C4-2B (cell line): Measurements from ENCODE around the gene MPDZ.

Experiments
- H3K27ac ChIP-seq: fragments of 450-650 bp; 2 replicates; pipeline ENCODE4 v1.5.1; 2017
- ZFX ChIP-seq: fragments of 450-650 bp; IDR thresholded peaks from 2 replicates; pipeline ENCODE4 v1.6.1; 2017
- TF ChIP-seq, protein P1 (sequence below): fragments of 450-650 bp; conservative IDR thresholded peaks from 2 replicates; pipeline ENCODE4 v1.5.1; 2017; ENCODE audit warnings: mild to moderate bottlenecking

The MPDZ gene

DNA sequence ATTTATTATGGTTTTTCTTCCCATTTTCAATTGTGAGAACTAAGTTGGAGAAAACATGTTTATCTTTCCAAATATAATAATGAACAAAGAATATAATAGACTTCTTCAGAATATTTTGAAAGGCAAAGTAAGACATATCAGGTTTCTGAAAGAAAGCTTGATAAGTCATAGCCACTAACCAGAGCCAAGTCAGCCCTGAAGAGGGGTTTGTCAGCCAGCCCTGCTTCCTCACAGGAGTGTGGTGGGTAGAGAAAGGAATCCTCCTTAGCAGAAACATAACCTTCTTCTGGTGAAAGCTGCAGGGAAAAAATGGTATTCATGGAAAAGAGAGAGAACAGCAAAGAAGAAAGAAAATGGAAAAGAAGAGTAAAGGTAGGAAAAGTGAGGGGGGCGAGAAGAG is 93.4 kb downstream of the MPDZ start:
- no peak for TF ChIP-seq ZFX
- TF ChIP-seq, protein P1, sequence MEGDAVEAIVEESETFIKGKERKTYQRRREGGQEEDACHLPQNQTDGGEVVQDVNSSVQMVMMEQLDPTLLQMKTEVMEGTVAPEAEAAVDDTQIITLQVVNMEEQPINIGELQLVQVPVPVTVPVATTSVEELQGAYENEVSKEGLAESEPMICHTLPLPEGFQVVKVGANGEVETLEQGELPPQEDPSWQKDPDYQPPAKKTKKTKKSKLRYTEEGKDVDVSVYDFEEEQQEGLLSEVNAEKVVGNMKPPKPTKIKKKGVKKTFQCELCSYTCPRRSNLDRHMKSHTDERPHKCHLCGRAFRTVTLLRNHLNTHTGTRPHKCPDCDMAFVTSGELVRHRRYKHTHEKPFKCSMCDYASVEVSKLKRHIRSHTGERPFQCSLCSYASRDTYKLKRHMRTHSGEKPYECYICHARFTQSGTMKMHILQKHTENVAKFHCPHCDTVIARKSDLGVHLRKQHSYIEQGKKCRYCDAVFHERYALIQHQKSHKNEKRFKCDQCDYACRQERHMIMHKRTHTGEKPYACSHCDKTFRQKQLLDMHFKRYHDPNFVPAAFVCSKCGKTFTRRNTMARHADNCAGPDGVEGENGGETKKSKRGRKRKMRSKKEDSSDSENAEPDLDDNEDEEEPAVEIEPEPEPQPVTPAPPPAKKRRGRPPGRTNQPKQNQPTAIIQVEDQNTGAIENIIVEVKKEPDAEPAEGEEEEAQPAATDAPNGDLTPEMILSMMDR = no peak
- no peak overlapping the region for H3K27ac ChIP-seq

DNA sequence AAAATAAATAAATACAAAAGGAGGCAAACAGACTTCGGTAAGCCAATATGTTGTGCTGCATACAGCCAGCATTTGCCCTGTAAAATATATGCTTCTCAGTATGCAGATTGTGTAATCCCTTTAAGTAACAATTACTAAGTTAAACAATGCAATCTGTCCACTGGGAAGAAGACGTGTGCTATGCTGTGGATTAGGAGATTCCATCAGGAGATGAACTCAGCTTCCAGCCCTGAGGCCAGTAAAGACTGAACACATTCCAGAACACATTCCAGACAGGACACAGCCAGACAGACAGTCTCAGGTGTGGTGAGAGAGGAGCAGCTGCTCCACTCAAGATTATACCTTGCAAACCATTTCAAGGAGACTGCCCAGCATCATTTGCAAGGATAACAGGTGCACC is 97.8 kb downstream of the MPDZ start:
- no peak overlapping the region for H3K27ac ChIP-seq
- TF ChIP-seq, protein P1 = no peak
- no peak for TF ChIP-seq ZFX

DNA sequence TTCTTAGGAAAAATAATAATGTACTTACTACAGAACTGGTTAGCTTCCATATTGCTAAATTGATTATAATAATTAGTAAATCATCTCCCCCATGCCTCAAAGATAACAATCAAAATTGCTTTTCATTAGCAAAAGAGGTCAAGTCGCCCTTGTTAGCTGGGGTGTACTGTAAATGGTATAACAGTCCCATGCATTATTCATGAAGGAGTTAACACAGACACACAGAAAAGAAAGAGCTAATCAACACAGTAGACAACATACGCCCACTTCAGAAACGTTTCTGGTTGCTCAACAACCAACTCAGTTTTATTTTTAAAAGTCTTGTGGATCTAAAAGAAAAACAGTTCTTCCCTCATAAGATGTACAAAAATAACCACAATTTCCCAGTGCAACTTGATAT is 100.2 kb downstream of the MPDZ start:
- H3K27ac ChIP-seq = no peak overlapping the region

DNA sequence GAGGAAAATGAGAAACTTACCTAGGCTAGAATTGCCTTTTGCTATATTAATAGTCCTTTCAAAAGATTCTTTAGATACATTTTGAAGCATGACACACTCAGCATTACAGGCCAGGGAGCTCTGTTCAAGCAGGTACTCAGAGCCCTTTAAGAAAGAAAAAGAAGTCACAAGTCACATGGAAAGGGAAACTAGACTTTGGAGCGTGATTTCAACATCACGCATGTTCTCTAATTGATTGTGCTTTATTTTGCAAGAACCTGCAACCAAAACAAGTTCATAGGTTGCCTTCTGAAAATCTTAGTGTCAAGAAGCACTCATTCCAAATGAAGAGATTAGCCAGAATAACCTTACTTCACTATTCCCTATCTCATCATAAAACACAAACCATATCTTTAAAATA is 103.8 kb downstream of the MPDZ start:
- H3K27ac ChIP-seq = no peak overlapping the region
- TF ChIP-seq, protein P1 = no peak
- TF ChIP-seq ZFX = no peak

More for the DNA sequence above, 100.2 kb downstream of the MPDZ start:
- no peak for TF ChIP-seq ZFX
- TF ChIP-seq, protein P1 = no peak

DNA sequence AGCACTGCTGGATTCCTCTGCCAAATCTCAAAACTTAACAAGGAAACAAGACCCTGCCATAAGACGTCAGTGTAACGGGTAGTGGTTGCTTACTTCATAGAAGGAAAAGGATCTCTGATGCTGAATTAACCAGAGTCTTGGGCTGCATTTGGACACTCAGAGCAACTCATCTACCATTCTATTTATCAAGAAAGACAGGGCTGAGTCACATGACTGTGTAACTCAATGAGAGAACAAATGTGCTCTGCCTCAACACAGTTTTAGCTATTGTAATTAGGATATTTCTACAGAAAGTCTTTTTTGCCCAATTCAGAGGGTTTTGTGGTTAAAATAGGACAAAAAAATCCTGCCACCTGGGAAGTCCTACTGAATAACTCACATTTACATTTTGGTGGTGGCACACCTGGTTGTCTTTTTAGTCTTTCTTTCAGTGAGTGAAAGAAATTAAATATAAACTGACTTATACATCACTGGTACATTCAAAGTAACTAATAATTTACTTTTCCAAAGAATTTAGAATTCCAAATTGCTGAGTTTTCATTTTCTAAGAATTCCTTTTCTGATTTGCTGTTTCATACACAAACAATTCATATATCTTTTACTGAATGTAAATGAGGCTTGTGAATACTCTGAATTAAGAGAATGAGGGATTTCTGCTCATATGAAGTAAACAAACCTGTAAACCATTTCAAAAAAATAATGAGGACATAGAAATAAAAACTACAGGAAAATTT is 104.4 kb downstream of the MPDZ start:
- no peak overlapping the region for H3K27ac ChIP-seq

DNA sequence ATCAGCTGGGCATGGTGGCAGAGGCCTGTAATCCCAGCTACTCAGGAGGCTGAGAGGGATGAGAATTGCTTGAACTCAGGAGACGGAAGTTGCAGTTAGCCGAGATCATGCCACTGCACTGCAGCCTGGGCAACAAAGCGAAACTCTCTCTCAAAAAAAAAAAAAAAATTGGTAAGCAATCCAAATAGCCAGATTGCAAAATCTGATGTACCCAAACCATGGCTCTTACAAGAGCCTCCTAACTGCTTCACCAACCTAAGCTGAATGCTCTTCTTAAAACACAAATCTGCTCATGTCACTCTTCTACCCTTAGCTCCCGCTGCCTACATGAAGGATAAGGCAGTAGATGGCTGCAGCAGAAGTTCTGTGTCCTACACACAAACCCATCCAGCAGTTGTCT is 105.9 kb downstream of the MPDZ start:
- H3K27ac ChIP-seq = no peak overlapping the region

More for the DNA sequence above, 104.4 kb downstream of the MPDZ start:
- no peak for TF ChIP-seq ZFX
- TF ChIP-seq, protein P1 = no peak

DNA sequence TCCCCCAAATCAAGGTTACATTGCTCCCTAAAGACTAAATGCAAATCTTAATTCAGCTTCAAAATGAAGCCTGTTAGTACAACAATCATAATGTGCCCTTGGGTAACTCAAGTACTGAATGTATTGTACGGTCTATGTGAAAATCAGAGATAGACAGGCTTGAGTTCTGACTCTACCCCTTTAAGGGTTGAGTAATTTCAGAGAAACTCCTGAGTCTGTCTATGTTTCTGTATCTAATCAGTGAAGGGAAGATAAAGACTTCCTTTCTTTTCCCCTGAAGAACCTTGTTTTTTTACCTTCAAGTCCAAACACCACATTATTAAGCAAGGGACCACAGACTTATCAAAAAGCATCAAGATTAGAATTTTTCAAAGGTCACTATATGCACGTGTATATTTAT is 108.2 kb downstream of the MPDZ start:
- TF ChIP-seq ZFX = no peak
- TF ChIP-seq, protein P1 = no peak
- H3K27ac ChIP-seq = no peak overlapping the region

More for the DNA sequence above, 105.9 kb downstream of the MPDZ start:
- TF ChIP-seq, protein P1 = no peak
- TF ChIP-seq ZFX = no peak
